ENCODE results near the gene STMN1.
"Not testable (repeated sequence)": the region's sequence is repeated elsewhere in the genome, so short reads cannot be mapped to it uniquely, and the experiment has no call there.

STMN1 gene

DNA sequence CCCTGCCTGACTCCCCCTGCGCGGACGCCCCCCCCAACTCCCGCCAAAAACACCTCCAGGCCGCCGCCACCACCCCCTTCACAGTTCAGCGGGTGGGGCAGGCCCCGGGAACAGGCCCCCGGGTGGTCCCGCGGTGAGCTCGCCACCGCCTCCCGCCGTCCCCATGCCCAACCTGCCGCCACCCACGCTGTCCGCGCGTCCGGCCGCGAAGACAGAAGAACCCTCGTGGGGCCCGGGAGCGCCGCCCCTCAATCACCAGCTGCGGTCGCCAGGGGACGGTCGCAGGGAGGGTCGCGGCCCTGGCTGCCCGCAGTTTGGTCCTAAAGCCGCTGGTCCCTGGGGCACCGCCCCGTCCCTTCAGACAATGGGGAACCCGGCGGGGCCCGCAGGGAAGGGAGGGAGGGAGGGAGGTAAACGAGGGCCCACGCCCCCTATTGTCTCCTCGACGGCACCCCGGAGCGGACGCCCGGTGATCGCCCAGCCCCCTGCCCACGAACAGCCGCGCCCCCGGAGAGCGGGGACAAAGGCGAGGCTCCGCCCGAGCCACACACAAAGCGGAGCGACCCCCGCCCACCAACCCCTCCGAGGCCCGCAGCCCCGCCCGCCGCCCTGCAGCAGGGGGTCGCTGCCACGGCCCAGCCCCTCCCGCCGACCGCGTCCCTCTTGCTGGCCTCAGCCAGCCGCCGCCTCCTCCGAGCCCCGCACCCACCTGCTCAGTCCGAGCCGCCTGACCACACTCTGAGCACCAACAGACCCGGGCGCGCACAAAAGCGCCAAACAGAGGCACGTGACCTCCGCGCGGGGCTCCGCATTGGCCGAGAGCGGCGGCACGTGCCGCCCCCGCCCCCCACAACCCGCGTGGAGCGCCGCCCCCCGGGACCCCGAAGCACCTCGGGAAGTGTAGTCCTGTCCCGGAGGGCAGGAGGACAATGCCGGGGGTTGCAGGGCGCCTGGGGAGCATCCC lies at the start of gene STMN1:
Gene STMN1, minus strand, starts transcription at position 740 of the 964 bp plus-strand sequence. CDS start 1,743 bp downstream, outside the sequence.
- in situ Hi-C loops (cut with HindIII; ENCODE audit: low sequenced_read_pairs) = no loop called here

DNA sequence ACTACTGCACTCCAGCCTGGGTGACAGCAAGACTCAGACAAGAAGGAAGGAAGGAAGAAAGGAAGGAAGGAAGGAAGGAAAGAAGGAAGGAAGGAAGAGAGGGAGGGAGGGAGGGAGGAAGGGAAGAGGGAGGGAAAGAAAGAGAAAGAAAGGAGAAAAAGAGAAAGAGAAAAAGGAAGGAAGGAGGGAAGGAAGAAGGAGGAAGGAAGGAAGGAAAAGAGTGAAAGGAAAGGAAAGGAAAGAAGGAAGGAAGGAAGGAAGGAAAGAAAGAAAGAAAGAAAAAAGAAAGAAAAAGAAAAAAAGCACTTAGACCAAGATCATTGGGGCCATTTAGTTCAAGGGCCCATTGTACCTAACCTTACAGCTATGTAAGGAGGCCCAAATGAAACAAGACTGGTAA lies 49.3 kb upstream of the STMN1 start:
- in situ Hi-C loops (cut with HindIII; ENCODE audit: low sequenced_read_pairs) = no loop called here

DNA sequence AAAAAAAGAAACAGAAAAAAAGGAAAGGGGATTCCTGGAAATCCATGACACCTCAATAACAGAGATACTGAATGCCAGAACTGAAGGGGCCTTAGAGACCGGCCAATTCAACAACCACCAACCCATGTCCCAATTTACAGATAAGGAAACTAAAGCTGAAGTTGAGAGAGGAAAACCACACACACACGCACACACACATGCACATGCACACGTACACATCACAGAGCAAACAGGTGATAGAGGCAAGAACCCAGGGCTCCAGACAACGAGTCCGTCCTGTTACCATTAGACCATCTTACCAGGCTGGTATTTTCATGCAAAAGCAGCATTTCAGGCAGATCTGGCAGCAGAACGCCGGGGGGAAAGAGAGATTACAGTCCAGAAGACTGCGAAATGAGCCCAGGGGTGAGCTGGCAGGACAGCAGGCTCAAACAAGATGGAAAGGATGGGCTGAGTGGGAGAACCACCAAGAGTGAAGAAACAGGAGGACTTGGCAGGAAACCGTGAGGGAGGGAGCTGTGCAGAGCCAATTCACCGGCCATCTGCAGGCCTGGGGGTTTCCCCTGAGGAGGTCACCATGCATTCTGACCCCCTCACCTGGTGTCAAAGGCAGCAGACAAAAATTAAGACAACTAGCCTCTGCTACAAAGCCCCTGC lies 48.2 kb upstream of the STMN1 start:
- in situ Hi-C loops (cut with HindIII; ENCODE audit: low sequenced_read_pairs) = no loop called here

DNA sequence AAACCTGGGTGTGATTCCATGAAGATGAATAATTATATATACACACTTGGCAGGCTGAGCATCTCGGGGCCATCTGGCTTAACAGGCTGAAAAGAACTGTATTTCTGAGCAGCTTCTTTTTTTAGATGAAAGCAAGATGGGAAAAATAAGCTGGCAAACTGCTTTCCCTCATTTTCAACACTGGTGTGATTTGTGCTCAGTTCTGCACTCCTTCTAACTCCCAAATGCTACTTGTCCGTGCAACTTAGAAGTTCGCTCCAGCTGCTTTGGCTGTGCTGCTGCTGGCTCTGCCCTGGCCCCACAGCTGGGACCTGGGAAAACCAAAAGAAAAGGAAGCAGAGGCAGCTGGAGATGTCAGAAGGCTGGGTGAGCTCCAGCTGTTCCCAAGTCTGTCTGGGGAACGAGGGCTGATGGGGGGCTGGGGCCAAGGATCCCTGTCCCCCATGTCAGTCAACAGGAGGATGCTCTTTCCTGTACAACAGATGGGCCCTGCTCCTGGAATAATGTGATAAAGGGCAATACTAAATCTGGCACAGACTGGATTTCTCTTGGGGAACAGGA lies 46.7 kb upstream of the STMN1 start:
- in situ Hi-C loops (cut with HindIII; ENCODE audit: low sequenced_read_pairs) = no loop called here

DNA sequence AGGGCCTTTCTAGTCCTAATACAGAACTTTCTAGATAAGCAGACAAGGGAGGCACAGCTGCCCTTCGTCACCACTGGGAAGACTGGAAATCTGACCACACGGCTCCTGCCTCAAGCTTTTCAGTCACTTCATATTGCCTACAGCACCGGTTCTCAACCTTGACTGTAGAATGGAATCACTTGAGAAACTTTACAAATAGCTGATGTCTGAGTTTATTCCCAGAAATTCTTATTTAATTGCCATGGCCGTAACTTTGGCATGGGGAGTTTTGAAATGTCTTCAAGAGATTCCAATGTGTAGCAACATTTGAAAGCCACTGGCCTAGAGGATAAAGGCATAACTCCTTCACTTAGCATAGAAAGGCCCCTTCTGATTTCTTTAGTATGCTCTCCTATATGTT lies 42.4 kb upstream of the STMN1 start:
- in situ Hi-C loops (cut with HindIII; ENCODE audit: low sequenced_read_pairs) = no loop called here

DNA sequence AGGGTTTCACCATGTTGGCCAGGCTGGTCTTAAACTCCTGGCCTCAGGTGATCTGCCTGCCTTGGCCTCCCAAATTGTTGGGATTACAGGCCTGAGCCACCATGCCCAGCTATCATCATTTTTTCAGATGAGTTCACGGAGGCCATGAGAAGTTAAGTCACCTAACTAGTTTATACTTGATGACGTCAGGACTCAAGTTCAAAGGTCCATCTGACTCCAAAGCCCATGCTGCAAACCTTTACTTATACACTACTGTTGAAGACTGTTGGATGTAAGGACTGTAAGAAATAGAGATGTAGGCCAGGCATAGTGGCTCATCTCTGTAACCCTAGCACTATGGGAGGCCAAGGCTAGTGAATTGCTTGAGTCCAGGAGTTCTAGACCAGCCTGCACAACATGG lies 40.8 kb upstream of the STMN1 start:
- in situ Hi-C loops (cut with HindIII; ENCODE audit: low sequenced_read_pairs) = no loop called here

DNA sequence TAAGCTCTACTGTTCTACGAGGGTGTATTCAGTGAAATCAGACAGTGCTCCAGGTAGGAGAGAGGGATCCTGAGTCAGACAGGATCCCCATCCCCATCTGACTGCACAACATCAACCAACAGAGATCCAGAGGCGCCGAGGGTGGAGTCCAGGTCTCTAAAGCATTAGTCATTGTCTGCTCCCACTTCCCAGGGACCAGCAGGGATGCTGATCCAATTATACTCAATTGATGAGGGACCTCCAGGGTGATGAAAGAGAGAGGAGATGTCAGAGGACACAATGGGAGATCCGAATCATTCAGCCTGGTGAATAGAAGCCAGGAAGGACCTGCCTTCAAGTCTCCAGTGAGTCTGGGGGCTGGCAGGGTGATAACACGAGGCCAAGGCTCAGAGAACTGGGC lies 39.5 kb upstream of the STMN1 start:
- in situ Hi-C loops (cut with HindIII; ENCODE audit: low sequenced_read_pairs) = no loop called here

DNA sequence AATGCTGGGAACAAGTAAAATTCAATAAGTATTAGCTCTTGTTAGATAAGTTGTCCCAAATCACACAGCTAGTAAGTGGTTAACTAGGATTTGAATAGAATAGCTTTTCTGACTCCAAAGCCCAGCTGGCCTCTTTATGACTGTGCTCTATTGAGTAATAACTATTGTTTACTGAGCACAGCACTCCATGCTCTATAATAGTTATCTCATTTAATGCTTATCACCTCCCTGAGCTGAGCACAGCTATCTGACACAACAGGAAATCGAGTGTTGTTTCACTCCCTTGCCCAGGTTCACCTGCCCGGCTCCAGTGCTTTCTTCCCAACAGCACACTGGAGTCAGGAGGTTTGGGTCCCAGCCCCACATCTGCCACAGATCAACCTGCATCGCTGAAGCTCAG lies 38.8 kb upstream of the STMN1 start:
- in situ Hi-C loops (cut with HindIII; ENCODE audit: low sequenced_read_pairs) = no loop called here

DNA sequence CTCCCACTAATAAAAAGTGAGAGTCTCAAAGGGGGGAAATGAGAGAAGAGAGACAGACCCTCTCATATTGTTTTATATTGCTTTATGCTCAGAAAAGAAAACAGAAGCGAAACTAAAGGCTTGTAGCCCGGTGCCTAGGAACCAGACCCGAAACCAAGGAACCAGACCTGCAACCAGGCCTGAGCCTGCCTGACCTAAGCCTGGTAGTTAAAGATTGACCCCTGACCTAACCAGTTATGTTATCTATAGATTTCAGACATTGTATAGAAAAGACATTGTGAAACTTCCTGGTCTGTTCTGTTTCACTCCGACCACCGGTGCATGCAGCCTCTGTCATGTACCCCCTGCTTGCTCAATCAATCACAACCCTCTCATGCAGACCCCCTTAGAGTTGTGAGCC lies 37.3 kb upstream of the STMN1 start:
- in situ Hi-C loops (cut with HindIII; ENCODE audit: low sequenced_read_pairs) = not testable (repeated sequence)

DNA sequence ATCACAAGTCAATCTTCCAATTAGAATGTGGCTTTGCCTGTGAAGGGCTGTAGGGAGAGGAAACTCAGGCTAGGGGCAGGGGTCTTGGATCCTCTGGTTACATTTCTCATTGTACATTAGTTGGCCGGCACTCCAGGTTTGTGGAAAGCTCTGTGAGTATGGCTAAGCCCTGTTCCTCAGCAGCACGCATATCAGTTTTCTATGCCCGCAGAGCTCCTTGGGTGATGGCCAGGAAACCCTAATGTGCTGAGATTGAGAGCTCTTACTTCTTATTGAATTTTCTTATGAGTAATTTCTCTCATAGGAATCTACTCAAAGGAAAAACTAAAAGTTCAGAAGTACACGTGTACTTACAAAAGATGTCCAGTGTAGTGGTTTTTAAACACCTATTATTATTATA lies 30.7 kb upstream of the STMN1 start:
- in situ Hi-C loops (cut with HindIII; ENCODE audit: low sequenced_read_pairs) = no loop called here

DNA sequence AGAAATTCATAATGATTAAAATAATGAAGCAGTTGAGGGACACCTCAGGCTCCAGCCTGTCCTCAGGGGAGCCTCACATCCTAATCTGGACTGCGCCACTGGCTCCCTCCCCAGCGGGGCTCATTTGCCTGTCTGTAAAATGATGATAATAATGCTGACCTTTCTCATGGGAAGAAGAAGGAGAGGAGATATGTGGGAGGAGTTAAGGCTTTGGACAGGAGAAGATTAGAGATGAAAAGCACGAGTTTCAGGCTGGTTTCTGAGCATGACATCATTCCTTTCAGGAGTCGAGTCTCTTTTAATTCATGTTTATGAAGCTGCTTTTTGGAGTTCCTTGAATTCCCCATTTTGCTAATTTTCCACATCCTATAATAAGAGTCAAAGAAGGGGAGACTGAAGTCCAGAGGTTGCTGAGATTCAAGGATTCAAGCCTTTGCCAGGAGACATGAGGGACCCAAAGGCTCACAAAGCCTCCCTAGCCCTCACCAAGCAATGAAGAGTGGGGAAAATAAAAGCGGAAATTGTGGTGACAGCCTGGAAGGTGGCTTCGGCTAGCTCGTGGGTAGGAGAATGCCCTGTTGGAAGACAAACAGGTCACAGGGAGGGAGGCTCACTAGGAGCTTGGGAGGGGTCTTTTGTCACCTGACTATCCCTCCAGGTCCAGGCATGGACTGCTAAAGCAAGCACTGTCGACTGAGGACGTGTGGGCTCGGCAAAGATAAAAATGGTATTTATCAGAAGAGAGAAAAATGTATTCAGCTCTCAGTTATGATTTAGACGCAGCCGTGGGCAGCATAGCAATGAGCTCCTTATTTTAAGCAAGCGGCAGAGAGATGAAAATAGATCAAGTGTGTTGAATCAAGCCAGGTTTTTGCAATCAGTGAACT lies 27.5 kb upstream of the STMN1 start:
- in situ Hi-C loops (cut with HindIII; ENCODE audit: low sequenced_read_pairs) = no loop called here

DNA sequence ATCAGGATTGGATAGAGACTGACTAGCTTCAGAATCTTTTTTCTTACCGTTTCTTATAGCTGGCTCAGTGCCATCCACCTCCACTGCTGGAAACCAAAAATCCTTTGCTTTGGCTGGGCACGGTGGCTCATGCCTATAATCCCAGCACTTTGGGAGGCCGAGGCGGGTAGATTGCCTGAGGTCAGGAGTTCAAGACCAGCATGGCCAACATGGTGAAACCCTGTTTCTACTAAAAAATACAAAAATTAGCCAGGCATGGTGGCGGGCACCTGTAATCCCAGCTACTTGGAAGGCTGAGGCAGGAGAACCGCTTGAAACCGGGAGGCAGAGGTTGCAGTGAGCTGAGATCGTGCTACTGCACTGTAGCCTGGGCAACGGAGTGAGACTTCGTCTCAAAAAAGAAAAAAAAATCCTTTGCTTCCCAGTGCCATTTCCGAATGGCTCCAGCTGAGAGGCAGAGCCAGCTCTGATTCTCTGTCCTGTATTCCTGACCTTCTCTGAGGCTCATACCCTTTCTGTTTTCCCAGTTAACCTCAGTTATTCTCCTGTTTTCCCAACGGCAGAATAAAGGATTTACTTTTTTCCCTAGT lies 26.7 kb upstream of the STMN1 start:
- in situ Hi-C loops (cut with HindIII; ENCODE audit: low sequenced_read_pairs) = not testable (repeated sequence)

DNA sequence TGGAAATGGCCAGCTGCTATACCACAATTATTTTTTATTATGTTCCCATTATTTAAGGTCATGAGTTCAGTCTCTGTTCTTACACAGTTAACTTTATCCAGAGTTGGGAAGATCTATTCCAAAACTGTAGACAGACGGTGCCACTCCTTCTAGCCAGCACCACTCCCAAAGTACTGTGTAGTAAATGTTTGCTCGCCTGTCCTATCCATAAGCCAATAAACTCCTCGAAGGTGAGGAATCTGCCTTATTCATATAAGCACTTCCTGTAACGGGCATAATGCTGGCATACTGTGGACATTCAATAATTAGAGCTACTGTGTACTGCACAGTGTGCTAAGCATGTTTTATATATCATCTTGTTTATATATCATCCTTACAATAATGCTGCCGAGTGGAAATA lies 26.1 kb upstream of the STMN1 start:
- in situ Hi-C loops (cut with HindIII; ENCODE audit: low sequenced_read_pairs) = no loop called here

DNA sequence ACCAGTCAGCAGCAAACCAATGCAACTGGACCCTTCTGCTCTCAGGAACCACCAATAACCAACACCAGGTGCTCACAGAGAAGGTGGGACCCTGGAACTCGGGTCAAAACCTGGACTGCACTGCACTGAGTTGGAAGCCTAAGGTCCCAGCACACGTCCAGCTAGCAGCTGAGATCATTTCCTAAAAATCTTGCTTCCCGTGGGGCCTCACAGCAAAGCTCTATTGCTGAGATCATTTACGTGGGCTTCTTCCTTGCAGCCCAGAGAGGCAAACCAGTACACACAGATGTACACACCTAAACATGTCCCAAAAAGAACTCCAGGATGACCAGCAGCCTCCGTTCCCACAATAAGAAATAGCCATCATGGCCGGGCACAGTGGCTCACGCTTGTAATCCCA lies 22.8 kb upstream of the STMN1 start:
- in situ Hi-C loops (cut with HindIII; ENCODE audit: low sequenced_read_pairs) = no loop called here

DNA sequence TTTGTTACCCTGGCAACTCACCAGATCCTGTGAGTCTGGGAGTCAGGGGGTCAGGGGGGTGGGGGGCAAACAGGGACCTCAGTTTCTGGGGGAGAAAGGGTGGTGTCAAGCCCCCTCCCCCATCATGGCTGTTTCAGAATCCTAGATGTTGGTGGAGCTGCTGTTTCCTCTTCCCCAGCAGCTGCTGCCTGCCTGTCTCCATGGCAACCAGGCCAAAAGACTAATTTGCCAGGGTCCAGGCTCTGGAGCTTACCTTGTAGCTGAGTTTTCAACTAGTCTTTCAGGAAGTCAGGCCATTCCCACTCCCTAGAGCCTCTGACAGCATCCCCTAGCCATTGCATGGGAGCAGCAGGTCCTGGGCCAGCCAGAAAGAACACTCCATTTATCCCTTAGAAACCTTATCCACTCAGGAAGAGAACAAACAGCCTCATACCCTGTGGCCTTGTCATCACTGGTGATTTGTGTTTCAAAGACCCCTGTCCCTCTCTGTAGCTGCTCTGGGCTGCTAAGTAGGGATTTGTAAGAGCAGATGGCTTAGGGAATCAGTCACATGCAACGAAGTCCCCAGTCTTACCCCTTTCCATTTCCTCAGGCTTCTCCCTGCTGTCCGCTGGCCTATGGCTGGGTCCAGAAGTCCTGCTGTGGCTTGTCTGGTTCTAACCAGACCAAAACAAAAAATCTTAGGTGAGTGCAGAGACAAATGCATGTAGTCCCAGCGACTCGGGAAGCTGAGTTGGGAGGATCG lies 21.5 kb upstream of the STMN1 start:
- in situ Hi-C loops (cut with HindIII; ENCODE audit: low sequenced_read_pairs) = no loop called here

DNA sequence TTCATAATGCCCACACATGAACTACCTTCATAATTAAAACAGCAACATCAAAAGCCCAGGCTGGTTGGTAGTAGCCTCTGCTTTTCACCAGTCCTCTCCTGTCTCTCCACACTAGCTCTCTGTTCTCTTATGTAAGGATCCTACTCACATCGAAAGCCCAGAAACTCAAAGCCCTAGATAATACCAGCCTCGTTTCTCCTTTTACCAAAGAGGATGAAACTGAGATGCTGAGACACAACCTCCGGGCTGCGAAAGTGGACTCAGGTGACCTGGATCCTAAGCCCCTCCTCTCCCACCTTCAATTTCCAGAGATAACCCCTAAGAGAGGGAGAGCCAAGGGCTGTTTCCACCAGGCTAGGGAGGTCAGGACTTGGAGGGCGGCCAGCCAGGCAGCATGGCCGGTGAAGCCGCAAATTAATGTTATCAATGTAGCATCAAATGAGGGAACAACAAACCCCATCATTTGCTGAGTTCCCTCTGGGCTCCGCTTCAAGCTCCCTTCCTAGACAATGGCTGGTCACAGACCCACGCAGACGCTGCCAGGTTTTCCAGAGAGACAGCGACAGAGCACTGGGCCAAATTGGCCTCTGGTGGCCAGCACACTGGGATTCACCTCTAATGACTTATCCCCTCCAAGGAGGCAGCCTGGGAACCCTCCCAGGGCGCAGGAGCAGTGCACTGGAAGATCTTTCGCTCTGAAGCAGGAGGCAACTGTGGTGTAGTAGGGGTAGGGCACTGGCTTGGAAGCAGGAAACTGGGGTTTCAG lies 20.7 kb upstream of the STMN1 start:
- in situ Hi-C loops (cut with HindIII; ENCODE audit: low sequenced_read_pairs) = no loop called here

DNA sequence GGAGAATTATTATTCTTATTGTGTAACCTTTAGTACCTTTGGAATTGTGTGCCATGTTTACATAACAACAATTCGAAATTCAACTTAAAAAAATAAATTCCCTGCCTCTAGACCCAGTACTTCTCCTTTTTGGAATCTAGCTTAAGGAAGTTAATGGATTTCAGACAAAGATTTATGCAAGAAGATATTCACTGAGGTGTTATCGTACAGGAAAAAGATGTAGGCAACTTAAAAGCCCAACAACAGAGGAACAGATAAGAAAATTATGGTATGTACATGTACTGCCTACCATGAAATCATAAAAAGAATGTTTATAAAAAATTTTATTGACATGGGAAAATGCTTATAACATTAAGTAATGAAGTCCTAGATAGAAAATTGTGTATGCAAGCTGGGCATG lies 18.2 kb upstream of the STMN1 start:
- in situ Hi-C loops (cut with HindIII; ENCODE audit: low sequenced_read_pairs) = no loop called here

DNA sequence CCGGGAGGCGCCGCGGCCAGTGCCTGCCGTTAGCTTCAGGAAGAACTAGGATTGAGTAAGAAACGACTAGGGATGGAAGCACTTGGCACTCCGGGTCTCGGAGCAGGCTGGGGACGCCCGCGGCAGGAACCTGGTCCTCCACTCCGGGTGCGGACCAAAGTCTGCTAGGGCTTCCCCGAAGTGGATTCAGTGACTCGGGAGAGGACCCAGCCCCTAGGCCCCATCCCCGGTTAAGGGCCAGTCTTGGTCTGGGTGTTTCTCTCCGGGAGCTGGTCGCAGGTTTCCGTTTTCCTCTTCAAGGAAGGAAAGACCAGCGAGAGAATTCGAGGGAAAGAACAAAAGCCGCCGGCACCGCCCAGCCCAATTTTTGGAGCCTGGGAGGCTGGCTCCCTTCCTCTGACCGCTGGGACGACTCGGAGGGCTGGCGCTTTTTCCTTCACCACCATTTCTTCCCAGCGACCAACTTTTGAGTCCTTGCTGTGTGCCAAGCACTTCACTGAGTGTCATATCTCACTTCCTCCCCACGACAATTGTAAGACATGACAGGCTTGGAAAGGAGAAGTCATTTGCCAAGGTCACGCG lies 16.8 kb upstream of the STMN1 start:
- in situ Hi-C loops (cut with HindIII; ENCODE audit: low sequenced_read_pairs) = no loop called here
